DMS79 treated with DMSO at 0.1 percent for 48 hours (cell line): Measurements from ENCODE around the gene SRY.
"Not testable (repeated sequence)": the region's sequence is repeated elsewhere in the genome, so short reads cannot be mapped to it uniquely, and the experiment has no call there.

Experiments used
- DNase-seq: peaks from one replicate; lab custom pipeline; 2025; lab: John Stamatoyannopoulos, UW

Gene SRY

GRCh38 chrY:2787600-2787999 is at the start of gene SRY:
SRY (minus strand) TSS chrY:2787682; CDS start chrY:2787603, 79 bp downstream.
- no peak for DNase-seq

GRCh38 chrY:2837078-2837477 is 49.6 kb upstream of the SRY start:
- no peak for DNase-seq

GRCh38 chrY:2835230-2835629 is 47.7 kb upstream of the SRY start:
- no peak for DNase-seq

- DNase-seq: no peak
These were observed 41.0 kb upstream of the SRY start for GRCh38 chrY:2828497-2828896.

- DNase-seq: no peak
These were observed 37.0 kb upstream of the SRY start for GRCh38 chrY:2824471-2824870.

- DNase-seq: not testable (repeated sequence)
These were observed 29.8 kb upstream of the SRY start for GRCh38 chrY:2817146-2817896.

- DNase-seq: no peak
These were observed 12.8 kb upstream of the SRY start for GRCh38 chrY:2800246-2800645.

GRCh38 chrY:2797991-2798390 is 10.5 kb upstream of the SRY start:
- no peak for DNase-seq

- no peak for DNase-seq
These were observed 9.6 kb upstream of the SRY start for GRCh38 chrY:2796977-2797523.

GRCh38 chrY:2789756-2790155 is 2.3 kb upstream of the SRY start:
- DNase-seq: no peak

- no peak for DNase-seq
These were observed 488 bp downstream of the SRY start for GRCh38 chrY:2786876-2787512.
